B cell (primary cell): Measurements from ENCODE around the gene TTF1.

Experiments
- EZH2 ChIP-seq: IDR thresholded peaks from 2 replicates; pipeline ENCODE4 v1.6.1; 2012; ENCODE audit warnings: borderline replicate concordance, low read depth, mild to moderate bottlenecking, moderate library complexity, low read length; ENCODE audit not compliant: insufficient read depth, poor library complexity, severe bottlenecking
- TF ChIP-seq, protein P1 (sequence below): fragments of 200-600 bp; IDR thresholded peaks from one replicate; pipeline ENCODE4 v1.8.0; 2022; ENCODE audit warnings: antibody characterized with exemption, mild to moderate bottlenecking

DNA sequence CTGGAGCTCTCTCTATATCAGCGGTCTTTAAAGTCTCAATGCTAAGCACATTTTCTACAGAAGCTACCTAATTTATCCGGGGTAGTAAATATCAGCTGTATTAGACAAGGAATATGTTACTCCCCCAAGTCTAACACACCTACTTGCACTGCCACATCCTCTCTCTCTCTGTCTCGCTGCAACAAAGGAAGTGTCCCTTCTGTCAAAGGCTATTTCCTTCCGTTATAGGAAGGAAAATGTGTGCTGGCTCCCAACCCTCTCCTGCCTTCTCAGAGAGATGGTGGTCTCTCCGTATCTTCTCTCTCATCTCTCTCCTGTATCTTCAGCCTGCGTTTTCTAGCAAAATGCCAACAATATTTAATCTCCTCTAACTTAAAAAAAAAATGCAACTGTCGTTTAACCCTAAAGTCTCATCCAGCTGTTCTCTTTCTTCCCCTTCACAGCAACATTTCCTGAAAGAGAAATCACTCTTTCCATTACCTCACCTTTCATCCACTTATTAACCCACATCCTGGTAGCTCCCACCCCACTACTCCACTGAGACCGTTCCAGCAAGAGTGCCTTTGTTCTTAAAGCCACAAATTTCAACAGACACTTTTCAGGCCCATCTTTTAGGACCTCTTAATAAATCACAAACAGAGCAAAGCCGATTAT lies 2.3 kb downstream of the TTF1 start:
- TF ChIP-seq, protein P1, sequence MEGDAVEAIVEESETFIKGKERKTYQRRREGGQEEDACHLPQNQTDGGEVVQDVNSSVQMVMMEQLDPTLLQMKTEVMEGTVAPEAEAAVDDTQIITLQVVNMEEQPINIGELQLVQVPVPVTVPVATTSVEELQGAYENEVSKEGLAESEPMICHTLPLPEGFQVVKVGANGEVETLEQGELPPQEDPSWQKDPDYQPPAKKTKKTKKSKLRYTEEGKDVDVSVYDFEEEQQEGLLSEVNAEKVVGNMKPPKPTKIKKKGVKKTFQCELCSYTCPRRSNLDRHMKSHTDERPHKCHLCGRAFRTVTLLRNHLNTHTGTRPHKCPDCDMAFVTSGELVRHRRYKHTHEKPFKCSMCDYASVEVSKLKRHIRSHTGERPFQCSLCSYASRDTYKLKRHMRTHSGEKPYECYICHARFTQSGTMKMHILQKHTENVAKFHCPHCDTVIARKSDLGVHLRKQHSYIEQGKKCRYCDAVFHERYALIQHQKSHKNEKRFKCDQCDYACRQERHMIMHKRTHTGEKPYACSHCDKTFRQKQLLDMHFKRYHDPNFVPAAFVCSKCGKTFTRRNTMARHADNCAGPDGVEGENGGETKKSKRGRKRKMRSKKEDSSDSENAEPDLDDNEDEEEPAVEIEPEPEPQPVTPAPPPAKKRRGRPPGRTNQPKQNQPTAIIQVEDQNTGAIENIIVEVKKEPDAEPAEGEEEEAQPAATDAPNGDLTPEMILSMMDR, result no peak
- TF ChIP-seq EZH2, result no peak
